B cell (primary cell): Measurements from ENCODE around the gene STAT5B. TPM values are rescaled to one million over a fixed set of nuclear protein-coding genes. Genes with fewer than 3 reads are reported as not detected.
"Not testable (repeated sequence)": the region's sequence is repeated elsewhere in the genome, so short reads cannot be mapped to it uniquely, and the experiment has no call there.

Experiments used
- ATAC-seq: fragments of 200-7000 bp; cut with Tn5 transposase; one replicate; pipeline ENCODE4 v1.10.0; 2021; ENCODE audit warnings: low read depth, mild to moderate bottlenecking, moderate number of reproducible peaks, moderate library complexity
- CTCF ChIA-PET: fragments of 350-600 bp; sonication (Branson Sonifier 250); formaldehyde crosslinking; loops from one replicate; lab custom pipeline; 2021; ENCODE audit warnings: antibody characterized with exemption, inconsistent platforms; lab: Charles Lee
- POLR2A ChIA-PET: fragments of 350-600 bp; sonication (Branson Sonifier 250); formaldehyde crosslinking; loops from one replicate; lab custom pipeline; 2021; ENCODE audit warnings: antibody characterized with exemption; lab: Charles Lee
- DNase-seq: peaks from one replicate; pipeline ENCODE4 v3.0.0; 2013
- H2AFZ ChIP-seq: 2 replicates; pipeline ENCODE4 v1.6.1; 2012; ENCODE audit warnings: mild to moderate bottlenecking, low read depth, low read length; ENCODE audit not compliant: insufficient read depth, poor library complexity, severe bottlenecking
- H3K27ac ChIP-seq, 2 donors: 1 replicate in 1 of 2; 2 replicates in 1 of 2; pipeline ENCODE4 v1.5.1; 2012 to 2013; ENCODE audit warnings: low read length in 2 of 2, mild to moderate bottlenecking in 2 of 2, moderate library complexity in 1 of 2
- H3K27me3 ChIP-seq, 4 experiments: fragments of 200-600 bp in 1 of 4; sonication (generic) in 1 of 4; replicated peaks in 1 of 4; 1 replicate in 2 of 4; 2 replicates in 2 of 4; pipeline versions ENCODE4 v1.6.1 to v1.7.0; 2013 to 2016; ENCODE audit warnings: low read length in 3 of 4, mild to moderate bottlenecking in 2 of 4, mixed read lengths in 1 of 4, moderate library complexity in 1 of 4; ENCODE audit not compliant: insufficient read depth in 4 of 4, control insufficient read depth in 3 of 4; ENCODE audit errors: control extremely low read depth in 1 of 4
- H3K36me3 ChIP-seq, 2 experiments: replicated peaks in 1 of 2; 1 replicate in 1 of 2; 2 replicates in 1 of 2; pipeline versions ENCODE4 v1.6.1 to v1.7.1; 2013; ENCODE audit warnings: low read length in 1 of 2; ENCODE audit not compliant: insufficient read depth in 2 of 2, control insufficient read depth in 1 of 2; ENCODE audit errors: control extremely low read depth in 1 of 2, extremely low read depth in 1 of 2
- H3K4me1 ChIP-seq, 2 donors: fragments of 200-600 bp in 1 of 2; sonication (generic) in 1 of 2; 1 replicate in 1 of 2; 2 replicates in 1 of 2; pipeline versions ENCODE4 v1.5.1 to v1.6.1; 2013 to 2017; ENCODE audit warnings: low read length in 2 of 2; ENCODE audit not compliant: control insufficient read depth in 2 of 2, insufficient read depth in 2 of 2
- H3K4me2 ChIP-seq: replicated peaks from 2 replicates; pipeline ENCODE3; 2012; ENCODE audit warnings: mild to moderate bottlenecking, low read depth, low read length; ENCODE audit not compliant: poor library complexity, severe bottlenecking
- H3K4me3 ChIP-seq, 5 experiments: fragments of 200-600 bp in 1 of 5; sonication (generic) in 1 of 5; 1 replicate in 3 of 5; 2 replicates in 2 of 5; pipeline versions ENCODE4 v1.5.1 to v1.7.0; 2011 to 2016; ENCODE audit warnings: low read length in 4 of 5, mild to moderate bottlenecking in 4 of 5, low read depth in 2 of 5, control low read depth in 1 of 5, moderate library complexity in 1 of 5; ENCODE audit not compliant: insufficient read depth in 1 of 5; ENCODE audit errors: control extremely low read depth in 1 of 5, extremely low read depth in 1 of 5
- H3K79me2 ChIP-seq: fragments of 200-600 bp; sonication (generic); one replicate; pipeline ENCODE4 v1.6.0; 2016; ENCODE audit warnings: low read length; ENCODE audit not compliant: control insufficient read depth, insufficient read depth
- H3K9ac ChIP-seq: fragments of 200-600 bp; sonication (generic); 2 replicates; pipeline ENCODE4 v1.6.1; 2017; ENCODE audit warnings: mild to moderate bottlenecking, low read length, moderate library complexity
- H3K9me3 ChIP-seq, 3 donors: one replicate each; pipeline versions ENCODE4 v1.6.1 to v1.7.1; 2013; ENCODE audit warnings: low read length in 2 of 3; ENCODE audit not compliant: control insufficient read depth in 2 of 3, insufficient read depth in 1 of 3; ENCODE audit errors: control extremely low read depth in 1 of 3
- H4K20me1 ChIP-seq: 2 replicates; pipeline ENCODE4 v1.6.0; 2012; ENCODE audit warnings: mild to moderate bottlenecking, low read length; ENCODE audit not compliant: insufficient read depth, control insufficient read depth, poor library complexity, severe bottlenecking
- H3K27ac Mint-ChIP-seq: one replicate; pipeline ENCODE4 v1.8.0; 2021; ENCODE audit warnings: mixed read lengths
- H3K27me3 Mint-ChIP-seq: one replicate; pipeline ENCODE4 v1.8.0; 2021; ENCODE audit warnings: mixed read lengths
- H3K4me1 Mint-ChIP-seq: one replicate; pipeline ENCODE4 v1.8.0; 2021; ENCODE audit warnings: mixed read lengths
- H3K4me3 Mint-ChIP-seq: one replicate; pipeline ENCODE4 v1.8.0; 2021; ENCODE audit warnings: mixed read lengths
- H3K9me3 Mint-ChIP-seq: one replicate; pipeline ENCODE4 v1.8.0; 2022; ENCODE audit warnings: mixed read lengths; ENCODE audit not compliant: insufficient read depth
- CTCF ChIP-seq: fragments of 200-600 bp; IDR thresholded peaks from one replicate; pipeline ENCODE4 v1.8.0; 2022; ENCODE audit warnings: antibody characterized with exemption, mild to moderate bottlenecking
- EZH2 ChIP-seq: IDR thresholded peaks from 2 replicates; pipeline ENCODE4 v1.6.1; 2012; ENCODE audit warnings: borderline replicate concordance, low read depth, mild to moderate bottlenecking, moderate library complexity, low read length; ENCODE audit not compliant: insufficient read depth, poor library complexity, severe bottlenecking
- WGBS: methylation state at CpG from one replicate; pipeline ENCODE4 v1.1.5; 2013; ENCODE audit warnings: missing lambda C conversion rate; ENCODE audit not compliant: insufficient coverage; 5-methylcytosine and 5-hydroxymethylcytosine counted together
- intact Hi-C: fragments of 100-400 bp; cut with micrococcal nuclease; formaldehyde crosslinking; loops from one replicate; pipeline ENCODE4 v1.10.0; 2022
- polyA plus RNA-seq: library from polyadenylated mRNA; depleted of rRNA; stranded (reverse); fragments of >200 nt; gene quantifications from 2 replicates; pipeline ENCODE4 v1.2.3, GENCODE V29; 2012
- total RNA-seq, 2 donors: library from RNA; stranded (reverse); fragments of 120-200 nt in 1 of 2; gene quantifications; 1 replicate in 1 of 2; 2 replicates in 1 of 2; pipeline versions ENCODE4 v1.2.3 to v1.2.4, GENCODE V29; 2013 to 2022

Gene STAT5B
- total and polyA plus RNA-seq, 2 donors (not counting 1 experiment from before 2014, with no cell fraction given), result 70.0 to 103 TPM

- H3K4me3 ChIP-seq, H3K4me3 Mint-ChIP-seq, H2AFZ ChIP-seq, H3K79me2 ChIP-seq, H3K9me3 Mint-ChIP-seq, ATAC-seq, H3K9ac ChIP-seq, H3K4me2 ChIP-seq, H3K27me3 ChIP-seq, intact Hi-C loops, DNase-seq, H4K20me1 ChIP-seq, CTCF ChIA-PET, H3K27ac Mint-ChIP-seq, H3K27ac ChIP-seq, H3K4me1 ChIP-seq, POLR2A ChIA-PET, H3K9me3 ChIP-seq, H3K4me1 Mint-ChIP-seq, H3K27me3 Mint-ChIP-seq: not testable (repeated sequence)
- peaks cover 20 to 61% of the 10 kb centered on the region in 2 experiments for H3K36me3 ChIP-seq
- no CpG with 5 or more reads among the region's 17 CpGs for WGBS
Observed at GRCh38 chr17:42219280-42219679, 56.9 kb downstream of the STAT5B start.

- no peak for TF ChIP-seq CTCF
- TF ChIP-seq EZH2, result no peak
- no peak overlapping the region for H3K27ac Mint-ChIP-seq
- WGBS, result no CpG with 5 or more reads among the region's 2 CpGs
Observed at GRCh38 chr17:42214156-42214555, 62.0 kb downstream of the STAT5B start.

More at GRCh38 chr17:42214156-42214555, 62.0 kb downstream of the STAT5B start:
- no peaks in the 10 kb centered on the region for H4K20me1 ChIP-seq
- H3K9ac ChIP-seq, result no peak overlapping the region
- no peaks in the 10 kb centered on the region for H3K27me3 ChIP-seq
- H3K36me3 ChIP-seq, result peaks cover 21 to 69% of the 10 kb centered on the region in 2 experiments
- H3K27ac ChIP-seq, result no peak overlapping the region
- ATAC-seq (no peak), DNase-seq (no peak)
- ChIA-PET POLR2A (interaction anchor here (0.6 kb wide), 1 partner anchor 198 kb away, joined by 3 read pairs; no protein-coding TSS in a partner anchor), CTCF (interaction anchor here (0.9 to 1.2 kb wide), 3 partner anchors 8 to 76 kb away, joined by 3 to 6 read pairs (median 3); no protein-coding TSS in a partner anchor)
- no peaks in the 10 kb centered on the region for H3K9me3 Mint-ChIP-seq
- no peak overlapping the region for H3K4me3 Mint-ChIP-seq
- no peaks in the 10 kb centered on the region for H3K9me3 ChIP-seq
- H3K4me1 Mint-ChIP-seq, result no peaks in the 10 kb centered on the region
- H3K79me2 ChIP-seq, result no peaks in the 10 kb centered on the region
- no peak overlapping the region for H3K4me3 ChIP-seq
- H3K27me3 Mint-ChIP-seq, result no peaks in the 10 kb centered on the region
- no peak overlapping the region for H2AFZ ChIP-seq
- no peak overlapping the region for H3K4me2 ChIP-seq
- H3K4me1 ChIP-seq, result no peaks in the 10 kb centered on the region
- intact Hi-C loops, result no loop called here
